G401.6 (cell line): ENCODE measurements around the gene EXOC7.

Source experiments
- FAIRE-seq: peaks from 2 replicates; lab custom pipeline; 2012; peaks lifted over from hg19 to GRCh38; lab: Jason Lieb, UNC

Gene EXOC7

GRCh38 chr17:76036497-76037261 is 66.9 kb downstream of the EXOC7 start:
- FAIRE-seq: no peak

- FAIRE-seq: no peak
These were observed 68.9 kb downstream of the EXOC7 start for GRCh38 chr17:76034428-76035350.

GRCh38 chr17:76033139-76033538 is 70.4 kb downstream of the EXOC7 start:
- no peak for FAIRE-seq

GRCh38 chr17:76032780-76033108 is 70.8 kb downstream of the EXOC7 start:
- FAIRE-seq: no peak

GRCh38 chr17:76032073-76032779 is 71.4 kb downstream of the EXOC7 start:
- FAIRE-seq: no peak
